SK-N-SH (cell line): ENCODE results near the gene SLC38A6. TPM values are rescaled to one million over a fixed set of nuclear protein-coding genes. Genes with fewer than 3 reads are reported as not detected.

Experiments used
- CTCF ChIA-PET: fragments of 300-600, 350-600 bp; formaldehyde crosslinking; extraction: SDS; loops from one replicate; lab custom pipeline; 2021; lab: Yijun Ruan, JAX
- POLR2A ChIA-PET: fragments of 350-600 bp; sonication (Branson Sonifier 250); formaldehyde crosslinking; extraction: SDS; loops from one replicate; lab custom pipeline; 2020; ENCODE audit warnings: antibody characterized with exemption, inconsistent platforms; lab: Yijun Ruan, JAX
- DNase-seq: peaks from one replicate; pipeline ENCODE4 v3.0.0; 2012
- H2AFZ ChIP-seq: fragments of 200-600 bp; sonication (generic); 2 replicates; pipeline ENCODE4 v1.8.1; 2016; ENCODE audit warnings: antibody characterized with exemption, mild to moderate bottlenecking, low read depth
- H3F3A ChIP-seq: fragments of 200-600 bp; sonication (generic); replicated peaks from 2 replicates; pipeline ENCODE3; 2016; ENCODE audit warnings: antibody characterized with exemption, mild to moderate bottlenecking; ENCODE audit not compliant: insufficient read depth
- H3K27ac ChIP-seq, 2 experiments: fragments of 200-500 bp in 1 of 2; fragments of 200-600 bp in 1 of 2; sonication (Bioruptor generic) in 1 of 2; sonication (generic), shearing (Covaris generic) in 1 of 2; 2 replicates each; pipeline versions ENCODE4 v1.5.1 to v1.6.1; 2014 to 2016; ENCODE audit warnings: low read depth in 2 of 2, inconsistent platforms in 1 of 2, low read length in 1 of 2, mild to moderate bottlenecking in 1 of 2, mixed read lengths in 1 of 2
- H3K27me3 ChIP-seq: fragments of 200-600 bp; sonication (generic), shearing (Covaris generic); 2 replicates; pipeline ENCODE4 v1.6.1; 2016; ENCODE audit warnings: mixed run types; ENCODE audit not compliant: insufficient read depth
- H3K36me3 ChIP-seq, 2 experiments: fragments of 200-500 bp in 1 of 2; fragments of 200-600 bp in 1 of 2; sonication (Bioruptor generic) in 1 of 2; sonication (generic) in 1 of 2; replicated peaks in 1 of 2; 2 replicates each; pipeline versions ENCODE3 to v1.5.1; 2014 to 2016; ENCODE audit warnings: low read length in 1 of 2, mild to moderate bottlenecking in 1 of 2; ENCODE audit not compliant: insufficient read depth in 2 of 2, control insufficient read depth in 1 of 2
- H3K4me1 ChIP-seq, 2 experiments: fragments of 200-500 bp in 1 of 2; fragments of 200-600 bp in 1 of 2; sonication (Bioruptor generic) in 1 of 2; sonication (generic), shearing (Covaris generic) in 1 of 2; 2 replicates each; pipeline versions ENCODE4 v1.5.1 to v1.6.1; 2014 to 2016; ENCODE audit warnings: low read depth in 1 of 2, low read length in 1 of 2, mixed run types in 1 of 2; ENCODE audit not compliant: insufficient read depth in 2 of 2, control insufficient read depth in 1 of 2
- H3K4me2 ChIP-seq: fragments of 200-600 bp; sonication (generic), shearing (Covaris generic); 2 replicates; pipeline ENCODE4 v1.6.1; 2017; ENCODE audit warnings: mixed run types
- H3K4me3 ChIP-seq, 2 experiments: fragments of 200-500 bp in 1 of 2; fragments of 200-600 bp in 1 of 2; sonication (Bioruptor generic) in 1 of 2; sonication (generic), shearing (Covaris generic) in 1 of 2; 2 replicates each; pipeline versions ENCODE4 v1.5.1 to v1.8.1; 2014 to 2016; ENCODE audit warnings: low read depth in 2 of 2, inconsistent platforms in 1 of 2, low read length in 1 of 2, mild to moderate bottlenecking in 1 of 2, mixed read lengths in 1 of 2, moderate library complexity in 1 of 2
- H3K79me2 ChIP-seq: fragments of 200-600 bp; sonication (generic); 2 replicates; pipeline ENCODE4 v1.8.1; 2017; ENCODE audit warnings: mild to moderate bottlenecking; ENCODE audit not compliant: insufficient read depth
- H3K9ac ChIP-seq: fragments of 200-600 bp; sonication (generic); 2 replicates; pipeline ENCODE4 v1.6.1; 2017; ENCODE audit warnings: mixed run types
- H3K9me2 ChIP-seq: fragments of 200-600 bp; sonication (generic); 2 replicates; pipeline ENCODE4 v1.6.1; 2017; ENCODE audit warnings: mixed run types
- H3K9me3 ChIP-seq: fragments of 200-600 bp; sonication (generic); 2 replicates; pipeline ENCODE4 v1.6.1; 2017; ENCODE audit warnings: mixed run types, mild to moderate bottlenecking, moderate library complexity
- H4K20me1 ChIP-seq: fragments of 200-600 bp; sonication (generic); 2 replicates; pipeline ENCODE4 v1.6.1; 2017; ENCODE audit warnings: mild to moderate bottlenecking, mixed run types; ENCODE audit not compliant: insufficient read depth
- EZH2phosphoT487 ChIP-seq: fragments of 200-600 bp; sonication (generic); IDR thresholded peaks from 2 replicates; pipeline ENCODE4 v1.6.1; 2017; ENCODE audit warnings: low read depth, mixed run types, mild to moderate bottlenecking, antibody characterized with exemption, moderate library complexity, borderline replicate concordance
- FOXM1 ChIP-seq: IDR thresholded peaks from 2 replicates; pipeline ENCODE4 v1.4.0; 2012; ENCODE audit warnings: low read depth, mild to moderate bottlenecking
- GABPA ChIP-seq: IDR thresholded peaks from 2 replicates; pipeline ENCODE4 v1.4.0; 2012; ENCODE audit warnings: low read depth, mild to moderate bottlenecking
- MEF2A ChIP-seq: IDR thresholded peaks from 2 replicates; pipeline ENCODE4 v1.4.0; 2012; ENCODE audit warnings: low read depth, borderline replicate concordance
- MXI1 ChIP-seq: IDR thresholded peaks from 2 replicates; pipeline ENCODE4 v1.6.1; 2012; ENCODE audit warnings: mild to moderate bottlenecking, low read depth, low read length, improper control_type of control experiment
- NRF1 ChIP-seq: IDR thresholded peaks from 2 replicates; pipeline ENCODE4 v1.6.1; 2012; ENCODE audit warnings: low read depth, mild to moderate bottlenecking, low read length
- RAD21 ChIP-seq: IDR thresholded peaks from 2 replicates; pipeline ENCODE4 v1.6.1; 2012; ENCODE audit warnings: mild to moderate bottlenecking, low read length
- RFX5 ChIP-seq: IDR thresholded peaks from 2 replicates; pipeline ENCODE4 v1.6.1; 2012; ENCODE audit warnings: mild to moderate bottlenecking, improper control_type of control experiment, low read length
- USF2 ChIP-seq: fragments of 150-350 bp; IDR thresholded peaks from 2 replicates; pipeline ENCODE4 v1.6.1; 2017; ENCODE audit warnings: antibody characterized with exemption, low read length, low read depth, borderline replicate concordance
- YY1 ChIP-seq: IDR thresholded peaks from 2 replicates; pipeline ENCODE4 v1.4.0; 2012; ENCODE audit warnings: low read depth, mild to moderate bottlenecking
- ZBTB33 ChIP-seq: IDR thresholded peaks from 2 replicates; pipeline ENCODE4 v1.4.0; 2012; ENCODE audit warnings: low read depth, borderline replicate concordance
- WGBS: methylation state at CpG from one replicate; pipeline ENCODE4 v1.1.6; 2017; ENCODE audit warnings: low lambda C conversion rate; 5-methylcytosine and 5-hydroxymethylcytosine counted together
- polyA plus RNA-seq, 3 experiments: library from polyadenylated mRNA; depleted of rRNA; stranded (reverse); fragments of >200 nt; gene quantifications; 2 replicates each; pipeline ENCODE4 v1.2.3, GENCODE V29; 2012

The SLC38A6 gene
- polyA plus RNA-seq, 1 of the 3 experiments (the other 2 are of a cell fraction) = 10.4 TPM

DNA sequence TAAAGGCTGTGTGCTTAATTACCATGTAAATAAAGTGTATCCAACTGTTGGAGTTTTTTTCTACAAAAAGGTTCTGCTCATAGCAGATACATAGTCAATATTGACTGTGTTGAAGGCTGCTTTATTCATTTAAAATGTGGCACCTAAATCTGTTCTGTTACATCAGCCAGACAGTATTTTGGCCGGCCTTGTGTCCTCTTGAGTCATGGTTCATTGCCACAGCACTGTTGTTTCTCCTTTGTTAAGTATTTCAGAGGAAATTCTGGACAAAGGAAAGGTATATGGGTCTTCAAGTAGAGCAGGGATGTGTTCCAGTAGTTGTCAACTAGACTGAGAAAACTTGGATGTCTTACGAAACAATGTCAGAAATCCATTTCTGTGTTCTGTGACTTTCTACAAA is 95.5 kb downstream of the SLC38A6 start (continued):
- TF ChIP-seq GABPA (no peak), ZBTB33 (no peak), RFX5 (no peak), USF2 (no peak)

- no peaks in the 10 kb centered on the region for H4K20me1 ChIP-seq
- no peak overlapping the region for H3K9ac ChIP-seq
- no peaks in the 10 kb centered on the region for H3F3A ChIP-seq
- POLR2A ChIA-PET = no interaction called here
- H3K36me3 ChIP-seq = peaks cover 0 to 18% of the 10 kb centered on the region in 2 experiments
- no peak for DNase-seq
- H2AFZ ChIP-seq = no peak overlapping the region
- H3K4me1 ChIP-seq = peaks cover 0 to 6% of the 10 kb centered on the region in 2 experiments; a peak in 1 of 4 replicates
- H3K27me3 ChIP-seq = no peaks in the 10 kb centered on the region
- H3K4me2 ChIP-seq = no peak overlapping the region
- H3K4me3 ChIP-seq = no peak overlapping the region
- no peaks in the 10 kb centered on the region for H3K9me3 ChIP-seq
- TF ChIP-seq MXI1 (no peak), EZH2phosphoT487 (no peak), YY1 (no peak), NRF1 (no peak), MEF2A (no peak), RAD21 (no peak)
- TF ChIP-seq, all 33 proteins: peak for 0
- no peaks in the 10 kb centered on the region for H3K9me2 ChIP-seq
- CTCF ChIA-PET = interaction anchor here (0.6 to 0.9 kb wide), 2 partner anchors 48 to 1958 kb away, joined by 3 read pairs; no protein-coding TSS in a partner anchor
- H3K79me2 ChIP-seq = no peaks in the 10 kb centered on the region
- H3K27ac ChIP-seq = no peak overlapping the region
Observed at GRCh38 chr14:61077437-61077836, 96.4 kb downstream of the SLC38A6 start.

DNA sequence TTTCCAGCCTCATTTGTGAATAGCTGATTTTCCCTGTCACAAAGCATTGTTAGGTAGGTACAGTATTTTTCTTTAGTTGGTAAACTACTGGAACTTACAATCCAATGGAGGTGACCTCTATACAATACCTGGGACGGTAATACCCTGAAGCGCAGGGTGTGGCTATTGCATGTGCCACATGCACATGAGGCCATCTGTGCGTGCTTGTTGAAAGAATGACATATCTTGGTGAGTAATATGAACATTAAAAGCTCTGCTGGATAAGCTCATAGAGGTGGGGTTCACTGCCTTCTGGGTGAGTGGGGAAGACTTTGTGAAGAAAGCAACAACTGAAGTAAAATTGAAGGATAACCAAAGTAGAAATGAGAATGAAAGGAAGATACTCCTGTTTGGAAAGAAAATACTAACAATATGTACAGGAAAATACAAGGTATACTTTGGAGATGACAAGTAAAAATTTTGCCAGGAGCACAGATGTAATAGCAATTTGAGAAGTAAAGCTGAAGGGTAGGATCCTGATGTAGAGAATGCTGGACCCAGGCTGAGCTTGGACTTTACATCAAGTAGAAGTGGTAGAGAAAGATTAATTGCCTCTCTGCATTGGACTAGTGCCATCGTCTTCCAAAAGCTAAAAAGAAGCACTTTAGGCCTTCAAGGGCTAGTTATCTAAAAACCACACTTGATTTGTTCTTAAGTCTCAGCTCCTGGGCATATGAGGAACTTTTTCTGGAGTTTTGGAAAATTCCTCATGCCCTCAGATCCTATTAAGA is 97.1 kb downstream of the SLC38A6 start:
- WGBS = 90% methylated on average over 4 of the region's 4 CpGs
- Histone ChIP-seq H2AFZ (no peak overlapping the region), H3K9me2 (no peaks in the 10 kb centered on the region), H3K9ac (no peak overlapping the region), H3K4me1 (peaks cover 0 to 6% of the 10 kb centered on the region in 2 experiments; a peak in 1 of 4 replicates), H3K27ac (no peak overlapping the region), H3K79me2 (no peaks in the 10 kb centered on the region), H3K36me3 (peaks cover 0 to 17% of the 10 kb centered on the region in 2 experiments), H3F3A (no peaks in the 10 kb centered on the region), H3K4me3 (no peak overlapping the region), H3K9me3 (no peaks in the 10 kb centered on the region), H4K20me1 (no peaks in the 10 kb centered on the region), H3K27me3 (no peaks in the 10 kb centered on the region), H3K4me2 (no peak overlapping the region)
- TF ChIP-seq FOXM1 = no peak
- DNase-seq = no peak
- POLR2A ChIA-PET = no interaction called here
- CTCF ChIA-PET = interaction anchor here (0.6 to 1.2 kb wide), 3 partner anchors 49 to 1958 kb away, joined by 3 read pairs; no protein-coding TSS in a partner anchor
